Activated gamma-delta T cell treated with anti-CD3 and anti-CD28 coated beads, Interleukin-2, amount 50 U/mL, for 16 hours (primary cell): ENCODE results near the gene PTPDC1.

Experiments used
- DNase-seq: peaks from one replicate; pipeline ENCODE4 v3.0.0-alpha.2; 2020; ENCODE audit warnings: low read depth

The PTPDC1 gene

DNA sequence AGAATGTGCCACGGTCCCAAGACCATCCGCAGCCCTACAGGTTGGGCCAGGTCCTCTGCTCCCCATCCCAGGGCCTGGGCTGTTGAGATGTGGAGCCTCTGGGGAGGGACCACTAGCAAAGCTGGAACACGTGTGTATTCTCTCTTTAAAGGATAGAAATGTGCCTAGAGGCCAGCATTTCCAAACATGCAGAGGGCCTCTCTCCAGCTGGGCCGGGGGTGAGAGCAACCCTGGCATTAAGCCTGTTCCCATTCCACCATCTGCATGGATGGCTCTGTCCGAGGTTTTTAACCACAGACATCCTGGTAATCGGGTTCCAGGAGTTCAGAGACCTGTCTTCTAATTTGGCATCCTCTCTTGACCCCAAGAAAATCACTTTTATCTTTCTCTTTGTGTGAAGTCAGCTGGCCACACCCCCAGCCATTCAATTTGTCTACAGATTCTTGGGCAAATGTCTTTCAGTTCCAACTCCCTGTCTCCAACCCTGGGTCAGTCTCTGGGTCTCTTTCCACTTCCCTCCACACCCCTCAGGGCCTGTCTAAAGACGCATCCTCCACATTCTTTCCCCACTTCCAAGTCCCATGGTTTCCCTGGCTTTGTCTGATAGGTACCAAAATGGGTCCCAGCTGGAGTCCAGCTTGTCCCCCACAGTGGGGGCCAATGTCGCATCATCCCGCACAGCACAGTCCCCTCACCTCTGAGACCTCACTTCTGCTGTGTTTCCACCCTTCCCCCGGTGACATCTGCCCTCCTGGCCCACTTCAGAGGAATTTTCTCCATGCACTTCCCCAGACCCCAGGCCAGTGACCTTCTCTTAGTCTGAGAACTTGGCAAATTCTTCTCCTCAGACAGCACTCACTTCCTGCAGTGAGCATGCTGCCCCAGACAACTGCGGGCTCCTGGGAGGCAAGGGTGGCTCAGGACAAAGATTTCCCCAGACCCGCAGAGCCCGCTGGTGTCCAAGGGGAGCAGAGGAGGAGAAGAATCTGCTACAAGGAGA is 56.8 kb downstream of the PTPDC1 start:
- no peak for DNase-seq

DNA sequence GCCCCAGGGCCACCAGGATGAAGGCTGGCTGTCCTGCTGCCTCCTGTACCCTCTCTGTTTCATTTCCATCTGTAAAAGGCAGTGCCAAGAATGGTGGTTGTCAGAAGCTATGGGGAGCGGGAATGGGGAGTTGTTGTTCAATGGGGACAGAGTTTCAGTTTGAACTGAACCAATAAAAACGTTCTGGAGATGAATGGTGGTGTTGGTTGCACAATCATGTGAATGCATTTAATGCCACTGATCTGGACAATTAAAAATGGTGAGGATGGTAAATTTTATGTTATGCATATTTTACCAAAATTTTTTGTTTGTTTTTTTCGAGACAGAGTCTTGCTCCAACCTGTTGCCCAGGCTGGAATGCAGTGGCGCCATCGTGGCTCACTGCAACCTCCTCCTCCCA is 58.1 kb downstream of the PTPDC1 start:
- DNase-seq, result no peak

DNA sequence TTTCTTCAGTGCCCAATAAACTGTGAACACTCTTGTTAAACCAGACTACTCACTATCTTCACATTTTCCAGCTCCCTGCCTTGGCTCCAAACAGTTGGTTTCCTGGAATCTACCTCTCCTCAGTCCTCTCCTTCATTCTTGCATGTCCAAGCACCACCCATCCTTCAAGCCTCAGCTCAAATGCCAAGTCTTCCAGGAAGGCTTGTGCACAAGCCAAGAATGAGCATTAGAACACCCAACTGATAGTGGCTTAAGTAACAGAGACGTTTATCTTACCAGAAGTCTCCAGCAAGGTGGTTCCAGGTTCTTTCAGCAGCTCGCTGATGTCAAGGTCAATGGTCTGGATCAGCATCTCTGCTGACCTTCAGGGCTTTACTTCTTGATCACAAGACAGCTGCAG is 60.1 kb downstream of the PTPDC1 start:
- DNase-seq, result no peak

DNA sequence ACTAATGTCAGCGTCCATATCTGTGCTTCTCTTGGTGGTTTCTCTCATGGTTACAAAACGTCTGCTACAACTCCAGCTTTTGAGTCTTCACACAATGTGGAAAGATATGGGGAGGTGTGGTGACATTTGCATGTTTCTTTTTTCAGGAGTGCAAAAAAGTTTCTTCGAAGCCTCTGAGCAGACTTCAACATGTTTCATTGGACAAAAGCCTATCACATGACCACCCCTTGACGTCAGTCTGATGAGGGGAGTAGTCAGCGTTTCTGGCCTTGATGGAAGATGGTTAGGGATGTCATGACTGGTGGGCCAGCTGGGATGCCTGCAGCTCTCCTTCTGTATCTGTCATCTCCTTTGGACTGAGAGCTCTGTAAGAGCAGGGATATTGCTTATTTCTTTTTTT is 61.4 kb downstream of the PTPDC1 start:
- no peak for DNase-seq

DNA sequence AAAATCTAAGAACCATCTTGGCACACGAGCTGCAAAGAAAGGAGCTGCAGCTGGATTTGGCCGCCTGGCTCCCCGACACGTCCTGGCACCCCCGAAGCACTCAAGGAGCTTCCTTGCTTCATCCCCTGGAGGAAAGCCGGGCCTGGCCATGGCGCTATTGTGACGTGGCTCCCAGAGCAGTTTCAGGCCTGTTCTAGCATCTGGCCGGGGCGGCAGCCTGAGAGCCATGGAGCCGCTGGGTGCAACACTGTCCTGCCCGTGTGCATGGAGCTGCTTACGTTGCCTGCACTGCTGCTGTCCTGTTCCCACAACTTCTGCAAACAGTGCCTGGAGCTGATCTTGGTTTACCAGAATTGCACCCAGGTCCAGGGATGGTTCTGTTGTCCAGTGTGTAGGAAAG is 63.5 kb downstream of the PTPDC1 start:
- no peak for DNase-seq

DNA sequence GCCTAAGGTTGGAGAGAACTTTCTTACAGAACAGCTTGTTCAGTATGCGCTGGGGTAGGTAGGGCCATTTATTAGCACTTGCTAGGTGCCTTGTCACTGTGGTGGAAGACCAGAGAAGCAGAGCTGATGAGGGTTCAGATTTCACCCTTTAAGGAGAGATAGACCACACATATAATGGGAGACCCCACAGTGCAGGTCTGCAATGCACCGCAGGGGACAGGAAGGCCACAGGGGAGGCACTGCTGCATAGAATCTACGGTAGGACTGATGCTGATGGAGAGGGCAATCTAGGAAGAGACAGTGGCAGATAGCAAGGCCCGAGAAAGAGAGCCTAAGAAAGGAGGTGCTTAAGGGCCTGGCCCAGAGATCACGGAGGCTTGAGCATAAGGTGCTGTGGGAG is 64.2 kb downstream of the PTPDC1 start:
- no peak for DNase-seq

DNA sequence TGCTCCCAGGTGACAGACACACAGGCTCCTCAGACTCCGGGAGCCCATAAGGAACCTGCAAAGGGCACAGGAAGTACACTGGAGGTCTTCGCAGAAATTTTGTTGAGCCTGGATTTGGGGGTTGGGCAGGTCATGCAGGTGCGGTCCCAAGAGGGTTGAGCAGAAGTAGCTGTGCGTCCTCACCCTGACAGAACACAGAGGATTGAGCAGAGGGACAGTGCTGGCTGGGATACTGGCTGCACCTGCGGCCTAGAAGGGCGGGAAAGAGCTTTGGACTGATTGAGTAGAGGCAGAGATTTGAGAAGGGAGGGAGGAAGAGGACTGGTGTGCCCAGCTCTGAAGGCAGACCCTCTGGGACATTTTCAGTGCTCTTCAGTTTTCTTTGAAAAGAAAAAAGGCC is 65.4 kb downstream of the PTPDC1 start:
- no peak for DNase-seq

DNA sequence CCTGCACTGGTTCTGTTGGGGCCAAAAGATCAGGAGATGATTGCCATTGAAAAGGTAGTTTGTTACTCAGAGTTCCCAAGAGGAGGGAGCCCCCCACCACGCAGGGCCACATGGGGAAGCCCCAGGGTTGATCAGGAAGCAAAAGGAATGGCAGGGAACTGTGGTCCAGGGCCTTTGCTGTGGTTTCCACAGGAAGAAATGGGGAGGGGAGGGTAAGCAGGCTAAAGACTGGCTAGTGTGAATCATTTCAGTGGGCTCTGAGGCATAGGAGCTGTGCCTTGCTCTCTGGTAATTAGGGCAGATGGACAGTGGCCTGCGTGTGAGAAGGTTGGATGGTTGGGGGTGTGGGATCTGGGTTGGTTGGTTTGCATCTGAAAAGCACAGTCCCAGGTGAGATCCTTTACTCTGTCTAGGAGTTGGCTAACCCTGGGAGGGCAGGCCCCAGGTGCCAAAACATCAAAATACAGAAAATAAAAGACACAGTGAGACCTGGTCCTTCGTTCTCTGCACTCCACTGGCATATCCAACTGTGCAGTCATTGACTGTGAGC is 66.1 kb downstream of the PTPDC1 start:
- DNase-seq, result no peak

DNA sequence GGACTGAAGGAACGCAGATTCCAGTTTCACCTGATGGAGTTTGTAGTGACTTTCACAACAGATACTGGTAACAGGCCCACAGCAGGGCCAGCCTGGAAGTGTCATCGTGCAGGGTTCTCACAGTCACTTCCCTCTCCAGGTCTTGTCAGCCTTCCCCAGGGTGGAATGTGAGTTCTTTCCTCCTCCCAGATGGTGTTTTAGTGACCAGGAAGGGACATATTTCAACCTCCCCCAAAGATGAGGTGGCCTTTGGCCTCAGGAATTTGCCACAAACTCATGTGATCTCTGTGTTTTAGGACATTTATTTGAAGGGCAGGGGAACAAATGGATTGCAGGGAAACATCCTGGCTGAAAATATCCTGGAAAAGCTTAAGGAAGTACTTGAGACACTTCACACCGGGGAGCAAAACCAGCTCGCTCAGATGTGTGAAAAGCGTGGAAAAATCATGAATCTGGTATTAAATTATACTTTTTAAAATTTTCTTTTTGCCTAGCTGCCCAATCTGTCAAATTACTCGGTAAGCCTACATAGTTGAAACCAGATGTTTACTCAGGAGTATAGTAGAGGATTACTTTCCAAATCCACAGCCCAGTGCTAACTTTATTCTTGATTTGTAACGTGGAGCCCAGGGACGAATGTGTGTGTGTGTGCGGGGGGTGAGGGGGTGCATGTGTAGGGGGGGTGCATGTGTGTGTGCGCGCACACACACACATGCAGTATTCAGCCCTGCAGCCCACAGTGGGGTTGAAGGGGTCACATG is 66.8 kb downstream of the PTPDC1 start:
- DNase-seq, result no peak

DNA sequence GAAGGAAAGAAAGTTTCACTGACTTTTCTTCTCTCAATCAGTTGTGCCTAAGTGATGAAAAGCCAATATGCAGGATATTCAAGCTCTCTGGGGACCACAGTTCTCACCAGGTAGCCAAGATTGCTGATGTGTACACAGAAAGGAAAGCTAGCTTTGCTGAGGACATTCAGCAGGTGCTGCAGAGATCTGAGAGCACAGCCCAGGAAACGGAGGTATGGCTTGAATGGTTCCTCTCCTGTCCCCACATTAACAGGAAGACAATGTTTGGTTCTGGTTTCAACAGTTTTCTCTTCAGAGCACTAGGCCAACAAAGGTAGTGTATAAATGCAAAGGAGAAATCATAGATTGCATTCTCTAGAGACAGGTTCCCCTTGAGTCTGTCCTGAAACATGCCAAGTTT is 69.6 kb downstream of the PTPDC1 start:
- no peak for DNase-seq

DNA sequence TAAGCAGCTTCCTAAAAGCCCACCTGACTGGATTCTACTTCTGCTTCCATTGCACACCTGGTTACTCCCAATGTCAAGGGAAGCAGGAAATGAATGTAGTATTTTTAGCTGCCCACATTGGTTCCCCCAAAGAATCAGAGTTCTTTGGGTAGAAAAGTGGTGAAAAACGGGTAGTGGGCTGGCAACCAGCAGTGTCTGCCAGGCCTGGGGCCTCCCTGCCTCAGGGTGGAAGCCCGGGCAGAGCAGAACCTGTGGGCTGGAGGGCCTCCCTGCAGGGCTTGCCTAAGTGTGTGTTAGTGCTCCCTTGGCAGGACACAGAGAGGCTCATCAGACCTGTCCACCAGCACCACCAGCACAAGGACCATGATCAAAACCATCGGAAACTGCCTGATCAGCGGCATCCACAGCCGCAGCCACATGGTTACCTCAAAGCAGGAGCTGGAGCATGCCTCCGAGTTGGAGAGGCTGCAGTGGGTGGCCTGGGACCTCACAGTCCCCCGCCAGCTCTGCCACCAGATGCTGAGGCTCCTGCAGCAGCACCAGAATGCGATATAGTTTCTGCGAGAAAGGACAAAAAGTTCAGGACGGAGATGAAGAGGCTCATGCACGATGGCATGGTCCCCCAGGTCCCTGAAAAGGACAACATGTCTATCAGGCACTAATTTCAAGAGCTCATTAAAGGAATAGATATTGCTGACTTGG is 72.2 kb downstream of the PTPDC1 start:
- no peak for DNase-seq

DNA sequence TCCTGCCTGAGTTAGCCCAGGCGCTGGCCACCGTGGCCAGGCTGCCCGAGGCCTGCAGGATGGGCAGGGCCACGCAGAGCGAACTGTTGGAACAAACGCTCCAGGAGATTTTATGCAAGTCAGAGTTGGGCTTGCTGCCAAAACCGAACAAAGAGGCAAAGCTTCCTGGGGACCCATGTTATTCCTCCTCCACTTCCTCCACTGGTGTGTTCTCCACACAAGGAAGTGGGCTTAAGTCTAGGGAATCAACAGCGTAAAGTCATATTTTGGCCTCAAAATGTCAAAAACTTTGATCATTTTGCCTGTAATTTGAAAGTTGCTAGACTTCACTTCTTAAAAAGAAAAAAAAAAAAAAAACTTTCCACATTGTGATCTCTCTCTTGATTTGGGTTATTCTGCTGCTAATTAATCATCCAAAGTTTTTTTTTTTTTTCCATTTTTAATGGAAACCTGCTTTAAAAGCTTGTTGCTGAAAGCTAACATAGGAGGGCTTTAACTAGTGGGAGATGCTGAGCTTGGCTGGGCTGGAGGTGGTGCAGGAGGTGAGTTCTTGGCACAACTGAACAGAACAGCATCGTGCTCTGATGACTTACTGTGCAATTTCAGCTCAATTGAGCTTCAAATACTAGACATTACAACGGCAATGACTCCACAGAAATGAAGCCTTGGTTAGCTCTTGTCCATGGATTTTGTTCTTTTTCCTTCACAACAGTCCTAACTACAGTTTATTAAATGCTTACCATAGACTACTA is 73.0 kb downstream of the PTPDC1 start:
- no peak for DNase-seq
